Fibroblast of lung (primary cell): Measurements from ENCODE around the gene ADAM23. TPM values are rescaled to one million over a fixed set of nuclear protein-coding genes. Genes with fewer than 3 reads are reported as not detected.

Source experiments
- DNase-seq, 2 donors: peaks; one replicate each; pipeline versions ENCODE4 v3.0.0 to v3.0.0-alpha.2; 2010; ENCODE audit warnings: low read depth in 2 of 2
- H2AFZ ChIP-seq: 2 replicates; pipeline ENCODE4 v1.5.1; 2012; ENCODE audit warnings: low read length, control low read depth, inconsistent platforms
- H3K27ac ChIP-seq: 2 replicates; pipeline ENCODE4 v1.5.1; 2011; ENCODE audit warnings: low read length, control low read depth; ENCODE audit not compliant: insufficient read depth
- H3K27me3 ChIP-seq: 2 replicates; pipeline ENCODE4 v1.5.1; 2011; ENCODE audit warnings: mild to moderate bottlenecking, low read length; ENCODE audit not compliant: control insufficient read depth, insufficient read depth
- H3K36me3 ChIP-seq: 2 replicates; pipeline ENCODE4 v1.5.1; 2011; ENCODE audit warnings: low read length; ENCODE audit not compliant: control insufficient read depth, insufficient read depth
- H3K4me1 ChIP-seq: 2 replicates; pipeline ENCODE4 v1.5.1; 2011; ENCODE audit warnings: low read length; ENCODE audit not compliant: control insufficient read depth, insufficient read depth; ENCODE audit errors: extremely low read depth
- H3K4me2 ChIP-seq: 2 replicates; pipeline ENCODE4 v1.5.1; 2011; ENCODE audit warnings: low read length, control low read depth; ENCODE audit not compliant: insufficient read depth; ENCODE audit errors: extremely low read depth
- H3K4me3 ChIP-seq, 4 experiments: fragments of 200-600 bp in 1 of 4; sonication (generic) in 1 of 4; replicated peaks in 1 of 4; 2 replicates each; pipeline ENCODE4 v1.5.1; 2011 to 2016; ENCODE audit warnings: low read length in 4 of 4, low read depth in 3 of 4, mild to moderate bottlenecking in 3 of 4, control low read depth in 2 of 4, inconsistent platforms in 1 of 4, mixed read lengths in 1 of 4; ENCODE audit not compliant: insufficient read depth in 1 of 4; ENCODE audit errors: control extremely low read depth in 1 of 4
- H3K79me2 ChIP-seq: 2 replicates; pipeline ENCODE4 v1.5.1; 2012; ENCODE audit warnings: mild to moderate bottlenecking, low read length, inconsistent platforms; ENCODE audit not compliant: control insufficient read depth, insufficient read depth
- H3K9ac ChIP-seq: 2 replicates; pipeline ENCODE4 v1.5.1; 2011; ENCODE audit warnings: mild to moderate bottlenecking, low read length, control low read depth; ENCODE audit not compliant: insufficient read depth
- H3K9me3 ChIP-seq: 2 replicates; pipeline ENCODE4 v1.5.1; 2012; ENCODE audit warnings: low read depth, low read length; ENCODE audit not compliant: control insufficient read depth, insufficient read depth
- H4K20me1 ChIP-seq: 2 replicates; pipeline ENCODE4 v1.5.1; 2011; ENCODE audit warnings: low read length; ENCODE audit not compliant: control insufficient read depth, insufficient read depth; ENCODE audit errors: extremely low read depth
- CTCF ChIP-seq, 2 donors: IDR thresholded peaks in 1 of 2; conservative IDR thresholded peaks in 1 of 2; 1 replicate in 1 of 2; 2 replicates in 1 of 2; pipeline ENCODE4 v1.5.1; 2011 to 2012; ENCODE audit warnings: low read length in 2 of 2, control low read depth in 1 of 2, inconsistent platforms in 1 of 2, low read depth in 1 of 2, mild to moderate bottlenecking in 1 of 2
- EZH2 ChIP-seq: IDR thresholded peaks from 2 replicates; pipeline ENCODE4 v1.5.1; 2012; ENCODE audit warnings: low read length, control low read depth, mild to moderate bottlenecking; ENCODE audit errors: missing control alignments
- polyA plus RNA-seq, 2 donors: library from polyadenylated mRNA; depleted of rRNA in 1 of 2; stranded (reverse) in 1 of 2; unstranded in 1 of 2; fragments of >200 nt; gene quantifications; 2 replicates each; pipeline ENCODE4 v1.2.1, GENCODE V29; 2011 to 2012; ENCODE audit warnings: missing spikeins in 1 of 2
- total RNA-seq: library from RNA; depleted of rRNA; stranded (reverse); fragments of >200 nt; gene quantifications from 2 replicates; pipeline ENCODE4 v1.2.1, GENCODE V29; 2014

The ADAM23 gene
- total and polyA plus RNA-seq, 2 donors (not counting 1 experiment from before 2014, with no cell fraction given), result 2.3 to 2.7 TPM

GRCh38 chr2:206521115-206521514 lies 77.8 kb downstream of the ADAM23 start:
- H3K79me2 ChIP-seq, result no peaks in the 10 kb centered on the region
- no peak overlapping the region for H3K27ac ChIP-seq
- DNase-seq, result no peak
- no peaks in the 10 kb centered on the region for H3K36me3 ChIP-seq
- no peaks in the 10 kb centered on the region for H3K4me1 ChIP-seq
- no peaks in the 10 kb centered on the region for H3K27me3 ChIP-seq
- TF ChIP-seq EZH2 (no peak), CTCF (conservative IDR thresholded peaks at IDR 0.05 in 1 of 2, IDR thresholded peaks at IDR 0.05 in 1 of 2; ENCODE audit: low read depth in 1 of 2, low read length in 2 of 2) (no peak)
- H4K20me1 ChIP-seq, result no peaks in the 10 kb centered on the region
- no peaks in the 10 kb centered on the region for H3K9me3 ChIP-seq
- H3K4me2 ChIP-seq, result no peak overlapping the region
- no peak overlapping the region for H2AFZ ChIP-seq
- no peak overlapping the region for H3K4me3 ChIP-seq
- H3K9ac ChIP-seq, result no peak overlapping the region

GRCh38 chr2:206521612-206522011 lies 78.3 kb downstream of the ADAM23 start:
- no peak overlapping the region for H3K9ac ChIP-seq
- no peaks in the 10 kb centered on the region for H4K20me1 ChIP-seq
- H3K4me3 ChIP-seq, result no peak overlapping the region
- no peak overlapping the region for H3K27ac ChIP-seq
- H3K9me3 ChIP-seq, result no peaks in the 10 kb centered on the region
- H3K27me3 ChIP-seq, result no peaks in the 10 kb centered on the region
- no peaks in the 10 kb centered on the region for H3K4me1 ChIP-seq
- no peak for DNase-seq
- no peak overlapping the region for H2AFZ ChIP-seq
- no peaks in the 10 kb centered on the region for H3K36me3 ChIP-seq
- no peaks in the 10 kb centered on the region for H3K79me2 ChIP-seq
- TF ChIP-seq CTCF (conservative IDR thresholded peaks at IDR 0.05 in 1 of 2, IDR thresholded peaks at IDR 0.05 in 1 of 2; ENCODE audit: low read depth in 1 of 2, low read length in 2 of 2), result no peak
- TF ChIP-seq EZH2, result no peak
- H3K4me2 ChIP-seq, result no peak overlapping the region

GRCh38 chr2:206526416-206526815 lies 83.1 kb downstream of the ADAM23 start:
- H3K36me3 ChIP-seq, result no peaks in the 10 kb centered on the region
- TF ChIP-seq EZH2 (no peak), CTCF (conservative IDR thresholded peaks at IDR 0.05 in 1 of 2, IDR thresholded peaks at IDR 0.05 in 1 of 2; ENCODE audit: low read depth in 1 of 2, low read length in 2 of 2) (no peak)

More at GRCh38 chr2:206526416-206526815, 83.1 kb downstream of the ADAM23 start:
- H4K20me1 ChIP-seq, result no peaks in the 10 kb centered on the region
- no peaks in the 10 kb centered on the region for H3K27me3 ChIP-seq
- no peaks in the 10 kb centered on the region for H3K9me3 ChIP-seq
- no peak overlapping the region for H3K4me3 ChIP-seq
- H3K4me1 ChIP-seq, result no peaks in the 10 kb centered on the region
- H3K27ac ChIP-seq, result no peak overlapping the region
- no peak overlapping the region for H2AFZ ChIP-seq
- no peak for DNase-seq
- no peak overlapping the region for H3K4me2 ChIP-seq
- H3K79me2 ChIP-seq, result no peaks in the 10 kb centered on the region
- H3K9ac ChIP-seq, result no peak overlapping the region
